NCI-H510A (cell line): ENCODE results near the gene ASB16.
"Not testable (repeated sequence)": the region's sequence is repeated elsewhere in the genome, so short reads cannot be mapped to it uniquely, and the experiment has no call there.

Source experiments
- DNase-seq: peaks from one replicate; lab custom pipeline; 2025; lab: John Stamatoyannopoulos, UW

ASB16 gene

DNA sequence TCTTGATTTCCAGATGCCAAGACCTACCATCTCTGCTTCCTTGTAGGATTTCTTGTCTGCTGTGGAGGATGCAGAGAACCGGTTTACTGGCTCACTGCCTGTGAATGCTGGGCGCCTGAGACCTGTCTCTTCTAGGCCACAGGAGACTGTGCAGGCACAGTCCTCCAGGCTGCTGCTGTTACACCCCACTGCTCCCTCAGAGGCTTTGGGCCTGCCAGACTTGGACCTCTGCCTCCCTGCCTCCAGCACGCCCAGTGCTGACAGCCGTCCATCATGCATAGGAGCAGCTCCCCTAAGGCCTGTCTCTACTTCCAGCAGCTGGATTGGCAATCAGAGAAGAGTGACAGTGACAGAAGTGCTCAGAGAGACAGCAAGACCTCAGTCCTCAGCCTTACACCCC, 22.7 kb upstream of the ASB16 start:
- no peak for DNase-seq

GRCh38 chr17:44149066-44149465, 21.4 kb upstream of the ASB16 start:
- not testable (repeated sequence) for DNase-seq

DNA sequence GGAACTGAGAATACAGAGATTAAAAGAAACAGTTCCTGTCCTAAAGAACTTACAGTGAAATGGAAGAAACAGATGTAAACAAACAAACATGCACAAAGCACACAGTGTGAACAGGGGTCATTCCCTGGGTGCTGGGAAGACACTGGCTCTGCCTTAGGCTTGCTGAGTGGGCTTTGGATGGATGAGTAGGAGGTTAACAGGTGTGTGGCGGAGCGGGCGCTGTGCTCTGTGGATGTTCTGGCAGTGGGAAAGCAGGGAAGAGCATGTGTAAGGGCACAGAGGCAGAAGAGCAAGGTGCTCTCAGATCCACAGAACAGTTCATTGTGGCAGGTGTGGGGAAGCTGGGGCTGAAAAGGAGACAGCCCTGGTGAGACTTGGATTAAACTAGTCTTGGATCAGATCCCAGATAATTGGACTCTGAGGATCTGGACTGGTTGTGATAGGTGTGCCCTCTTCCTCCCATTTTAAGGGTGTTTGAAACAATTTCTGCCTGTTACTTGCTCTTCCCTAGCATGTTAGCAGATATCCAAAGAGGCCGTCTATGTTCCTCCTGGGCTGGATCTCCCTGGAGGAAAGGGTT, 20.7 kb upstream of the ASB16 start:
- DNase-seq = no peak

- no peak for DNase-seq
These were observed 17.6 kb upstream of the ASB16 start for GRCh38 chr17:44152875-44153274.

DNA sequence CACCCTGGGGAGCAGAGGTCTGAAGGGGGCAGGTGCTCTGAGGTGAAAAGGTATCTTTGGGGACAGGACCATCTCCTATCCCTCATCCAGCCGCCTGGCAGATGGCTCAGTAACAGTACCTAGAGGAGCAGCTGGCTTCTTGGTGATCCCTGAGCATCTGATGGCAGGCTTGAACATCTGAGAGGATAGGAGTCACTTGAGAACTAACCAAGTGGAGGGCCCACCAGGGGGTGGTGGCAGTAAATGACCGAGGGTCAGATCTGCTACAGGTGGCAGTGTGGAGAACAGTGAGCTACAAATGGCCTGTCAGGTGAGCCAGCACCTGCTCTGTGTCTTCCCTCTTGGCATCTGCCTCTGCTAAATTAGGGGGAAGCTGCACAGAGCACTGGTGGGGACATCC, 15.0 kb upstream of the ASB16 start:
- peak; percentile 58 for DNase-seq

DNA sequence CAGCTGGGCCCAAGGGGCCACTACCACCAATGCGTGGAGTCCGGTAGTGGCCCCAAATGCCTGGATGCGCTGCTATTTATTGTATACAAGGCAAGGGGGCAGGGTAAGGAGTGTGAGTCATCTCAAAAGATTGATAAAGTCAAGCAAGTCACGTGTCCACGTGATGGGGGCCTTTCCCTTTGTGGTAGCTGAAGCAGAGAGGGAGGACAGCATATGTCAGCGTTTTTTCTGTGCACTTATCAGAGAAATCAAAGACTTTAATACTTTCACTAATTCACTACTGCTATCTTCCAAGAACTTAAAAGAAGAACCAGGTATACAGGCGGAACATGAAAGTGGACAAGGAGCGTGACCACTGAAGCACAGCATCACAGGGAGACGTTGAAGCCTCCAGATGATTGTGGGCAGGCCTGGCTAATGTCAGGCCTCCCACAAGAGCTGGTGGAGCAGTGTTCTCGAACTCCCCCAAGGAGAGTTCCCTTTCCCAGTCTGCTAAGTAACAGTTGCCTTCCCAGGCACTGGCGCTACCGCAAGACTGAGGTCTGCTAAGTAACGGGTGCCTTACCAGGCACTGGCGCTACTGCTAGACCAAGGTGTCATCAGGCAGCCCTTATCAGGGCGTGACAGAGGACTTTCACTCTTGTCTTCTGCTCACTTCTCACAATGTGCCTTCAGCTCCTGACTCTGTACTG, 10.8 kb upstream of the ASB16 start:
- no peak for DNase-seq

DNA sequence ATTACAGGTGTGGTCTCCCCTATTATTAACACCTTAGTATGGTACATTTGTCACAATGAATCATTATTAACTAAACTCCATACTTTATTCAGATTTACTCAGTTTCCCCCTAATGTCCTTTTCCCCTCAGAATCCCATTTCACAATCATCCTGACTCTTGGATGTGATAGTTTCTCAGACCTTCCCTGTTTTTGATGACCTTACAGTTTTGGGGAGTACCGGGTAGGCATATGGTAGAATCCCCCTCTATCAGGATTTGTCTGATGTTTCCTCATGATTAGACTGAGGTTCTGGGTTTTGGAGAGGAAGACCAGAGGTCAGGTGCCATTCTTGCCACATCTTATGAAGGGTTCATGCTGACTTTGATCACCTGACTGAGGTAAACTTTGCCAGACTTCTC, 6.0 kb upstream of the ASB16 start:
- no peak for DNase-seq

GRCh38 chr17:44167181-44167861, 3.2 kb upstream of the ASB16 start:
- no peak for DNase-seq

- no peak for DNase-seq
These were observed 387 bp upstream of the ASB16 start for GRCh38 chr17:44170135-44170498.

- no peak for DNase-seq
These were observed 1.5 kb downstream of the ASB16 start for GRCh38 chr17:44171931-44172455.

DNA sequence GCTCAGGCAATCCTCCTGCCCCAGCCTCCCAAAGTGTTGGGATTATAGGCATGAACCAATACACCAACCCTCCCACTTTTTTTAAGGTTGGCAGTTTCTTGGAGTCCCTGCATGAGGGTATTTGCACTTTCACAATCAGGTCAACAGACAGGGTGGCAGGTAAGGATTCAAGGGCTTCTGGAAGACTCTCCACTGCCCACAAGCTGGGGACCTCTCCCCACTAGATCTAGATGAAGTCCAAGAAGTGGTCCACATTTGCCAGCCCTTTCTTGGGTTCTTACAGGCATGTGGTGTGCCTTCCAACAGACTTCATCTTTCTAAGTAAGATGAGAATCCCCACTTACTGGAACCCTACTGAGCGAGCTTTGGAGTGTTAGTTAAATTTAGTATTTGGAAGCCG, 3.9 kb downstream of the ASB16 start:
- DNase-seq = no peak

GRCh38 chr17:44176257-44176656, 5.8 kb downstream of the ASB16 start:
- DNase-seq = no peak

DNA sequence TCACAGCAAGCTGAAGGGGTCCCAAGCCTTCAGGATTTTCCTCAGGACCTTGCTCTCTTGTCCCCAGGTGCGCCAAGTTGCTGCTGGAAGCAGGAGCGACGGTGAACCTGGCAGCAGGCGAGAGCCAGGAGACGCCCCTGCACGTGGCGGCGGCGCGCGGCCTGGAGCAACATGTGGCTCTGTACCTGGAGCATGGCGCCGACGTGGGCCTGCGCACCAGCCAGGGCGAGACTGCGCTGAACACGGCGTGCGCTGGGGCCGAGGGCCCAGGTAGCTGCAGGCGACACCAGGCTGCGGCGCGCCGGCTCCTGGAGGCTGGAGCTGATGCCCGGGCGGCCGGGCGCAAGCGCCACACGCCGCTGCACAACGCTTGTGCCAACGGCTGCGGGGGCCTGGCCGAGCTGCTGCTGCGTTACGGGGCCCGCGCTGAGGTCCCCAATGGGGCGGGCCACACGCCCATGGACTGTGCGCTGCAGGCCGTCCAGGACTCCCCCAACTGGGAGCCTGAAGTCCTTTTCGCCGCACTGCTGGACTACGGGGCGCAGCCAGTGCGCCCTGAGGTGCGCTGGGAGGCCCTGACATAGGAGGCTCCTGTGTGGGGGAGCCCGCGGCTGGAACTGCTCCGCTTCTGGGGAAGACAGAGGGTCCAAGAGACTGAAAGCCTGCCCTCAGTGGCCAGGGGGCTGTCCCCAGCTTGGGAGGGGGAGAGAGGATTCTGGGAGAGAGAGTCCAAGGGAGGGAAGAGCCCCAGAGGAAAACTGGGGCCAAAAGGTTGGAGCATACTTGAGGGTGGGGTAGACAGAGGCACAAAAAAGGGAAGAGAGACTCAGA, 6.4 kb downstream of the ASB16 start:
- DNase-seq = no peak

DNA sequence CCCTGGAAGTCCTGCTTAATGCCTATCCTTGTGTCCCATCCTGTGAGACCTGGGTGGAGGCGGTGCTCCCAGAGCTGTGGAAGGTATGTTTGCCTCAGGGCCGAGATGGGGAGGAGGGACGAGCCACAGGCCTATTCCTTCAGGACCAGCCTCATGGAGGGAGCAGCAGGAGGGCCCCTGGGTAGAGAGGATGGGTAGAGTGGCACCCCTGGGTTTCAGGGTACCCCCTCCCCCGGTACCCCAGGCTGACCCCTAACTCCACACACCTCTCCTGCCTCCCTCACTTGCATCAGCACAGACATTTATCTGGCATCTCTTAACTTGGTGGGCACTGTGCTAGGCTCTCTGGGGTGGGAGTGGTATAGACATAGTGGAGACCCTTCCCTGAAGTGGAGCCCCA, 7.1 kb downstream of the ASB16 start:
- DNase-seq = no peak

DNA sequence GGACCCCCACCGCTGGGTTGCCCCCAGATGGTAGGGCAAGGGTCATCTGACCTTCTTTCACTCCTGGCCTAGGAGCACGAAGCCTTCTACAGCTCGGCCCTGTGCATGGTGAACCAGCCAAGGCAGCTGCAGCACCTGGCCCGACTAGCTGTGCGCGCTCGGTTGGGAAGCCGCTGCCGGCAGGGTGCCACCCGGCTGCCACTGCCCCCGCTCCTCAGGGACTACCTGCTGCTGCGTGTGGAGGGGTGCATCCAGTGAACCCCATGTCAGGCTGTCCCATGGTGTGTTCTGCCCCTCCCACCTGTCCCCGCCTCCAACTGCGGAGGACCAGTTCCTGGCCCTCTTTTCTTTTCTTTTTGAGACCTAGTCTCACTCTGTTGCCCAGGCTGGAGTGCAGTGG, 7.6 kb downstream of the ASB16 start:
- DNase-seq = no peak

- DNase-seq = no peak
These were observed 12.5 kb downstream of the ASB16 start for GRCh38 chr17:44183024-44183423.

GRCh38 chr17:44184212-44184810, 13.8 kb downstream of the ASB16 start:
- no peak for DNase-seq

DNA sequence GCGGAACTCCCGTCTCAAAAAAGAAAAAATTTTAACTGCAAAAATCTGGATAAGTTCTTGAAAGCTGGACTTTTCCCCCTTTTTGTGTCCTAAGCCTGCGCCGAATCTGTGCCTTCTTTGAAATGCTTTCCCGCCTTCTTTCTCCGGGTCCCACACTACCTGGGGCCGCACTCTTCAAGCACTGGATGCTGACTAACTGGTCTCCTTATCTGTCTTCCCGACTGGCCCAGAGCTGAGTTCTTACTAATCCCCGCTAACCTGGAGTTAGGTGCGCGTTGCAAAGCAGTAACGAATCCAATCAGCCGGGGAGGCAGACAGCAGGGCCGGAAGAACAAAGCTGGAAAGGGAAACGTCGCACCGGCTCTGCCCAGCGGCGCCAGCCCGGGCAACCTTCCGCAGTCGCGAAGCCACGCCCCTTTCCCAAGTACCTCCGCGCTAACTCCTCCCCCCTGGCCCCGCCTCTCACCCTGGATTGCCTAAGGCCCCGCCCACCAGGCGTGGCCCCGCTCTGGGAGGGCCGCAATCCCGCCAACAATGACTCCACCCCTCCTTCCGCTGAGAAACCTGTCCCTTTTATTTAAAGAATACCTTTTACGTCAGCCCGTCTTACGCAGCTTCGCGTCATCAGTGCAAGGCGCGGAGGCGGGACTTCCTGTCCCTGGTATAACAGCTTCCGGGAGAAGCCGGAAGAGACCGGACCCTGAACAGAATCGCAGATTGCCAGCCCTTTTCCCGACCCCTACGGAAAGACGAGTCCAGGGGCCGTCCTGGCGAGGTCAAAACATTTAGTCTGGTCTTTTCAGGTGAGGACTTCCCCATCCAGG, 16.0 kb downstream of the ASB16 start, which contains the start of gene TMUB2:
TMUB2 (plus strand) TSS at position 666 of the 824 bp plus-strand sequence. CDS start 737 bp downstream, outside the sequence.
- peak; percentile 95 for DNase-seq

- DNase-seq = no peak
These were observed 16.8 kb downstream of the ASB16 start for GRCh38 chr17:44187131-44187899.
